GM18909 (cell line): Measurements from ENCODE around the gene SCYGR6.
"Not testable (repeated sequence)": the region's sequence is repeated elsewhere in the genome, so short reads cannot be mapped to it uniquely, and the experiment has no call there.

Source experiments
- ATAC-seq: cut with Tn5 transposase; IDR thresholded peaks from one replicate; pipeline ENCODE4 v1.9.1; 2021; ENCODE audit warnings: mild to moderate bottlenecking; ENCODE audit not compliant: unreplicated experiment, poor library complexity

The SCYGR6 gene, protein sequence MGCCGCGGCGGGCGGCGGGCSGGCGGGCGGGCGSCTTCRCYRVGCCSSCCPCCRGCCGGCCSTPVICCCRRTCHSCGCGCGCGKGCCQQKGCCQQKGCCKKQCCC

DNA sequence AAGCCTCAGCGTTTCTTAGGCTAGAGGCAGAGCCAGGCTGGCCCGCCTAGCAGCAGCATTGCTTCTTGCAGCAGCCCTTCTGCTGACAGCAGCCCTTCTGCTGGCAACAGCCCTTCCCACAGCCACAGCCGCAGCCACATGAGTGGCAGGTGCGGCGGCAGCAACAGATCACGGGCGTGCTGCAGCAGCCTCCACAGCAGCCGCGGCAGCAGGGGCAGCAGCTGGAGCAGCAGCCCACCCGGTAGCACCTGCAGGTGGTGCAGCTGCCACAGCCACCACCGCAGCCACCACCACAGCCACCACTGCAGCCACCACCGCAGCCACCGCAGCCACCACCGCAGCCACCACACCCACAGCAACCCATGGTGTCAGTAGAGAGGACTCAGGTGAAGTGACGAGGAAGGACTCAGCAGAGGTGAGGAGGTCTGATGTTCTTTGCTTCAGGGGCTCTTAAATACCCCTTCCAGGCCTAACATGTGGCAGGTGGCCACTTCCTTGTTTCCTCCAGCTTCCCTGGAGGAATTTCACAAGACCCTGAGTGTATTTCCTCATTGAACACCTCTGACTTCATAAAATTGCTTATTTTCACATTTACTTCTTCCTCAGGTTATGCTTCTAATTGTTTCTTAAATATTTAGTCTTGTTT, at the start of gene SCYGR6:
SCYGR6 (minus strand) TSS at position 364 of the 646 bp plus-strand sequence; CDS start at position 364, 0 bp downstream.
- no peak for ATAC-seq

DNA sequence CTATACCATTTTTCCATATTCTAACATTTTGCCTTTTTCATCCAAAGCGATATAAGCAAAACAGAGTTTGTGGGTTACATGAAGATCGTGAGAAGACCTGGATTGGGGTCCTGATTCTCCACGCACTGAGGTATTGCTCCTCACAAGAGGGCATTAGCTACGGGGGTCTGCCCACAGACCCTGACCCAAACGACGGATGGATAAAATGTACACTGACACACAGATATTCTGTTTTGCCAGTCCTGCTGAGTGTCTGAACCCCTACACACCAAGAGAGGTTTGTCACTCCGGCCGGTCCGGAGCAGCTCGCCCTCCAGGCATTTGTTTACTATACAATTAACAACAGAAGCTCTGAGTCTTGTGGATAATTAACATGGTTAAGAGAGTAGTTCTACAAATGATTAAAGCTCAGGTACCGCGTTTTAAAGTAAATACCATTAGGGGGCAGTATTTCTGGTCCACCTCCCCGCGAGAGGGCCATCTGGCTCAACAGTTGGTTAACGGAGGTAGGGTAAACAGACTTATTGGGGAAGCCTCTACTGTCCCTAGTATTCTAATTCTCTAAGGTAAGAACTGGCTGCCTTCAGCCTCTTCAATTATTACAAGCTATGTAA, 49.6 kb upstream of the SCYGR6 start:
- ATAC-seq, result no peak

DNA sequence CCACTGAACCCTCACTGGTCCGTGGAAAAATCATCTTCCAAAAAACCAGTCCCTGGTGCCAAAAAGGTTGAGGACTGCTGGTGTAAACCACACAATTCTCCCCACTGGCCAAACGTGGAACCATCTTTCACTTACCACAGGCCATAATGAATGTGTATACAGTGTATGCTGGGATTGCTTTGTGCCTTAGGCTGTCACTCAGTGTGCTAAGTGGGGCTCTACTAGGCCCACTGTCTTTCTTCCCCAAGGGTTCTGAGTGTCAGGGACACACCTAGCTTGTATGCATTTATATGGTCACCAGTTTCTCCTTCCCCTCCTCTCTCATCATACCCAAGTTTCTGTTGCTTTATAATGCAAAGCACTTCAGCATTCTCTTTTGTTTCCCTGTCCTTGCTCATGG, 48.4 kb upstream of the SCYGR6 start:
- ATAC-seq, result no peak

DNA sequence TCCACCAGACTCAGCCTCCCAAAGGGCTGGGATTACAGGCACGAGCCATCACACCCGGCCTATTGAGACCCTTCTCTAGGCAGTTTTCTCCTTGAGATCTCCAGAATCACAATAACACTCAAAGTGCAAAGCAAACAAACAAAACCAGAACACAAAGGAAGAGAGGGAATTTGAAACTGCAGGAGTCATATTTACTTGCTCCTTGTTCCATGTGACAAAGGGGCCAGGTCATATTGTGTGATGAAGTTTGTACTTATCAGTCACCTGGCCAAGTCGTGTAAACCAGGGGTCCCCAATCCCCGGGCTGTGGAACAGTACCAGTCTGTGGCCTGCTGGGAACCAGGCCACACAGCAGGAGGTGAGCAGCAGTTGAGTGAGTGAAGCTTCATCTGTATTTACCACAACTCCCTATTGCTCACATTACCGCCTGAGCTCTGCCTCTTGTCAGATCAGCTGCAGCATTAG, 47.7 kb upstream of the SCYGR6 start:
- no peak for ATAC-seq

DNA sequence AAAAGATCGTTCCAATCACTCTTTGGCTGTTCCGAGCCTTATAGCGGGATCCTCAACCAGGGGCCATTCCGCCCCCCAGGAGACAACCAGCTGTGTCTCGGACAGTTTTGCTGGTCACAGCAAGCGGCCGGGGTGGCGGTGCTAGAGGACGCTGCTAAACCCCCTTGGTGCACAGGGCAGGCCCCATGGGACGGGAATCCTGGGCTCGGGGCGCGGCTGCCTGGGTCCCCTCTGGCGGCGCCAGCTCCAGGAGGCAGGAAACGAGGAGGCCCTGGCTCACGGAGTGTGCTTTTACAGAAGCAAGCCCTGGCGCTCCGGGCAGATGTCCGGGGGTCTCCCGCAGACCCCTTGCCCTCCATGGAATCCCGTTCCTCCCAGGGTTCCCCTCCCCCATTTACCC, 43.3 kb upstream of the SCYGR6 start:
- no peak for ATAC-seq

DNA sequence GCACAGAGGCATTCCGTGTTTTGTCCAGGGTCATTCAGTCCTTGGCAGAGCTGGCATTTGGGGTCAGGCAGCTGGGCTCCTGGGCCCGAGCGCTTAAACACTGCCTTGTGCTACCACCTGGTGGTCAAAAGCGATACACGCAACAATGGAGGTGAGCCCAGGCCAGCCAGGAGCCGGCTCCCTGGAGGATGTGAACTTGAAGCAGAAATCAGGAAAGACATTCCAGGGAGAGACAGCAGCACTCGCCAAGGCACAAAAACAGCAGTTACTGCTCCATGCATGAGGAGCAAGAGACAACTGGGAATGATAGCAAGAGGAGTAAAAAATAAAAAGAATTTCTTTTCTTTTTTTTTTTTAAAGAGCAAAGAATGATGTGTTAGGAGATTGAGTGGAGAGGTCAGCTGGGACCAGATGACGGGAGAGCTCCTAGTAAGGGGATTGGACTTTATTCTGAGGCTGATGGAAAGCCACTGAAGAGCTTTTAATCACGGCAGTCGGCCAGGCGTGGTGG, 41.9 kb upstream of the SCYGR6 start:
- ATAC-seq, result peak; percentile 98

DNA sequence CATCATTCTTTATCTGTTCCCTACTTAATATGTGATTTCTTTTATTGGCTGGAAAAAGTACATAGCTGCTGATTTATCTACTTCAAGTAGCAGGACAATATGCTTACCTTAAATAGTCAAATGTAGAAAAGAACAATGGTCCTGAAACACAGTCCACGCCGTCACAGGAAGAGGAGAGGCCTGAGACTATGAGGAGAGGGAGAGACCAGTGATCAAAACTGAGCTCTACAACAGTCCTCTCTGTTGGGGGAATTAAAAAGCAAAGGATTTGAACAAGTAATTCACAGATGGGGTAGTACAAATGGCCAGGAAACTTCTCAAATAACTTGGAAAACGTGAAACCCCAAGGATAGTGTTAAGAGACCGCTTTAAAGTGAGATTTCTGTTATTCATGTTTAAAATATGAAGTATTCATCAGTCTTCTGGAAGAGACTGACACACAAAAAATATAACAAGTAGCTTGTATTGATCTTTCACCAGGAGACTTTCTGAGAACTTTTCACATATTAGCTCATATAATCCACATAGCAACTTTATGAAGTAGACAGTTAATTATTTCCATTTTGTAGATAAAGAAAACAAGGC, 41.3 kb upstream of the SCYGR6 start:
- ATAC-seq, result peak; percentile 16

DNA sequence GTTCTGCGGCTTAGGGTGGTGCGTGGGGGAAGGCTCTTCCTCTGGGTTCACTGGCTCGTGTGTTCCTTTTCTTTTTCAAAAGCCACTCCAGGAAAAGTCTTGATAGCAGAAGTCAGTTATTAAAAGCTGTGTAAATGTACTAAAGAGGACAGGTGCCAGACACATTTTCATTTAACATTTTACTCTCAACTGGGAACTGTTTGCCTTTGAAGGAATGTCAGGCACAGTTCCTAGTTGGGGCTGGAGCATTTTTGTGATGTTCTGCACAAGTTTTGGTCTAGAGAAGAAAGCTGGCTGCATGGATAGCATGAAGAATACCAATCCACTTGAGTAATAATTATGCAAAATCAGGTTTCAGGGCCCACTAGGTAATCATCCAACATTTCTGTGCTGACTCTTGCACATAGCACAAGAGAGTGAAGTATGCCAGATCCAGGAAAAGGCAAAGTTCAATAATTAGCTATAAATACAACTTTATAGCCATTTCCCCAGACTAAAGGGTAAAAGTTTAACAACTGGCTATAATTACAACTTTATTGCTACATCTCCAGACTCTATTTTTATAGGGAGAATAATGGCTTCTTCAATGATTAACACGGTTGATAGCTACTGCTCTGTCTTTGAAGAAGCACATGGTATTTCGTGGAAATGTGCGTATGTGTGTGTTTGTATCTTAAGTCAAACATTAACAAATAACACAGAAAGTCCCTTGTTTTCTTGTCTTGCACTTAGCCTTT, 37.4 kb upstream of the SCYGR6 start:
- no peak for ATAC-seq

DNA sequence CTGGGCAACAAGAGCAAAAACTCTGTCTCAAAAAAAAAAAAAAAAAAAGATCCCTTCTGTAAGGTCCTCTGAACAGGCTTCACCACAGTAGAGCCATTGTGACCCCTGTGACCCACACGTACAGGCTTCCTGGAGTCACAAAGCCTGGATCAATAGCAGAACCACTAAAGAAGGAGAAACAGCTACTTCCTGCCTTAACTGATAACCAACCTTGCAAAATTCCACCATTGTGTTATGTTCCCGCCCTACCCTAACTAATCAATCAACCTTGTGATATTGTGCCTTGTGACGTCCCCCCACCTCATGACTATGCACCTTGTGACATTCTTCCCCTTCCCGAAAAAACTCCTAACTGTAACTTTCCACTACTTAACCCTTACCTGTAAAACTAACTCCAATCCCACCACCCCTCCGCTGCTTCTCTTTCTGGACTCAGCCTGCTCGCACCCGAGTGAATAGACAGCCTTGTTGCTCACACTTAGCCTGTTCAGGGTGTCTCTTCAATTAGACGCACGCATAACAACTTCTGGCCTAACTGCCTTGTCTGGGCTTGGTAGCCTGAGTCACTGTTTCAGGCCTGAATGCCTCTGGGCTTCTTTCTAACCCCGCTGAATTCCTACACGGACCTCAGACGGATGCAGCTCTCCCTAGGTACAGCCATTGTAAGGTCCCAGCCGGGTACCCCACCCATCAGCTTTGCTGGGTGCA, 35.0 kb upstream of the SCYGR6 start:
- ATAC-seq, result no peak

DNA sequence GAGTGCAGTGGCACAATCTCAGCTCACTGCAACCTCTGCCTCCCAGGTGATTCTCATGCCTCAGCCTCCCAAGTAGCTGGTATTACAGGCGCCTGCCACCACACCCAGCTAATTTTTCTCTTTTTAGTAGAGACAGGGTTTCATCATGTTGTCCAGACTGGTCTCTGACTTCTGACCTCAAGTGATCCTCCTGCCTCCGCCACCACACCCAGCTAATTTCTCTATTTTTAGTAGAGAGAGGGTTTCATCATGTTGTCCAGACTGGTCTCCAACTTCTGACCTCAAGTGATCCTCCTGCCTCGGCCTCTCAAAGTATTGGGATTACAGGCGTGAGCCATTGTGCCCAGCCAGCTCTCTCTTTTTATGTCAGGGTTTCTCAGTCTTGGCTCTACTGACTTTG, 31.7 kb upstream of the SCYGR6 start:
- ATAC-seq, result not testable (repeated sequence)

DNA sequence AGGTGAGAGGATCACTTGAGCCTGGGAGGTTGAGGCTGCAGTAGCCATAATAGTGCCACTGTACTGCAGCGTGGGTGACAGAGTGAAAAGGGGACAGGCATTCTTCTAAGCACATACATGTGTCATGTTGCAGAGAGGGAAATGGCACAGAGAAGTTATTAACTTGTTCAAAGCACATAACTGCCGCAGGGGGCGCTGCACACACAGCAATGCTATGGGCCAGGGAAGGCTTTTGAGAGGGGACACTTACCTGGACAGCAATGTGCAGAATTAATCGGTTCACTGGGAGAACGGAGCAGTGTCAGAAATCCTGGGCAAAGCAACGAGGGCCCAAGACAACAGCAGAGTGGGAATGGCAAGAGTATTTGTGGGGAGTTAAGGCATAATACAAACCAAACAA, 23.5 kb upstream of the SCYGR6 start:
- no peak for ATAC-seq

DNA sequence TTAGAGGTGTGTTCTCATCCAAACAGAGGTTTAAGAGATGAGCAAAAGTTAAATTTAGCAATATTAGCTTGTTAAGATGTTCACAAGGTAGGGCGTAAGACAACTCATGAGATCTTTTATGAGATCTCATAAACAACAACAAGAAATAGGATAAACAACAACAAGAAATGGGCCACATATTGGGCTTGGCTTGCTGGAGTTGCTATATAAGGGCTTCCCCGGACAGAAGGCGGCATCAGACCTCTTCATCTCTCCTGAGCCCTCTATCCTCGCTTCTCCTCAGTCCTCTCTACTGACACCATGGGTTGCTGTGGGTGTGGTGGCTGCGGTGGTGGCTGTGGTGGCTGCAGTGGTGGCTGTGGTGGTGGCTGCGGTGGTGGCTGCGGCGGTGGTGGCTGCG, 21.0 kb upstream of the SCYGR6 start, which contains the start of gene SCYGR8:
SCYGR8 (plus strand) TSS at position 301 of the 400 bp plus-strand sequence; CDS start at position 301, 0 bp downstream.
- no peak for ATAC-seq

DNA sequence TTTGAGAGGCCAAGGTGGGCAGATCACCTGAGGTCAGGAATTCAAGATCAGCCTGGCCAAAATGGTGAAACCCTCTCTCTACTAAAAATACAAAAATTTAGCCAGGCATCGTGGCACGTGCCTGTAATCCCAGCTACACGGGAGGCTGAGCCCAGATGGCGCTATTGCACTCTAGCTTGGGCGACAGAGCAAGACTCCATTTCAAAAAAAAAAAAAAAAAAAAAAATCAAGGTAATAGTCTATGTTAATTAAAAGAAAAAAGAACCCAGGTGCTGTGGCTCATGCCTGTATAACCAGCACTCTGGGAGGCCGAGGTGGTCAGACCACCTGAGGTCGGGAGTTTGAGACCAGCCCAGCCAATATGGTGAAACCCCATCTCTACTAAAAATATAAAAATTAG, 16.1 kb upstream of the SCYGR6 start:
- not testable (repeated sequence) for ATAC-seq

DNA sequence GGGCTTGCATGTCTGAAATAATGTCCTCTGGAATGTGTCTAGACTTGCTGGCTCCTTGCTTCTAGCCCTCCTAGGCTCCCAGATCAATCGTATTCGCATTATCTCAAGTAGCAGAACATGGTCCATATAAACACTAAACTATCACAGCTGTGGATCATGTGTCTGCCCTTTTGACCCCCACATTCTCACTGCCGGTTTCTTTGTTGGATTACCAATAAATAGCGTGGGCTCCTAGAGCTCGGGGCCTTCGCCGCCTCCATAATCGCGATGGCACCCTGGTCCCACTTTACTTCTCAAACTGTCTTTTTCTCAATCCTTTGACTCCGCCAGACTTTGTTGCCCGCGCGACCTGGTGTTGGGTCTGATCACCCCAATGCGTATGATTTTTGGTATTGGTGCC, 14.8 kb upstream of the SCYGR6 start:
- no peak for ATAC-seq

DNA sequence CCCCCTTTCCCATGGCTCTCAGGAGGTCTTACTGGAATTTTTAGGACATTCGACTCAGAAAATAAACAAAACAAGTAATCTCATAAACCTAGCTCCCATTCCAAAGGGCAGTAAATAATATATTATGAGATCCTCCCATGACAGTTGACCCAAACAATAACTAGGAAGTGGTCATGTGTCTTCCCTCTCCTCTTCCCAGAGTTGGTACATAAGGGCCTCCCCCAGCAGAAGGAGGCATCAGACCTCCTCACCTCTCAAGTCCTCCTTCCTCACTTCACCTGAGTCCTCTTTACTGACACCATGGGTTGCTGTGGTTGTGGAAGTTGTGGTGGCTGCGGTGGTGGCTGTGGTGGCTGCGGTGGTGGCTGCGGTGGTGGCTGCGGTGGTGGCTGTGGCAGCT, 3.5 kb upstream of the SCYGR6 start, which contains the start of gene SCYGR7:
SCYGR7 (plus strand) TSS at position 301 of the 400 bp plus-strand sequence; CDS start at position 301, 0 bp downstream.
- ATAC-seq, result no peak

DNA sequence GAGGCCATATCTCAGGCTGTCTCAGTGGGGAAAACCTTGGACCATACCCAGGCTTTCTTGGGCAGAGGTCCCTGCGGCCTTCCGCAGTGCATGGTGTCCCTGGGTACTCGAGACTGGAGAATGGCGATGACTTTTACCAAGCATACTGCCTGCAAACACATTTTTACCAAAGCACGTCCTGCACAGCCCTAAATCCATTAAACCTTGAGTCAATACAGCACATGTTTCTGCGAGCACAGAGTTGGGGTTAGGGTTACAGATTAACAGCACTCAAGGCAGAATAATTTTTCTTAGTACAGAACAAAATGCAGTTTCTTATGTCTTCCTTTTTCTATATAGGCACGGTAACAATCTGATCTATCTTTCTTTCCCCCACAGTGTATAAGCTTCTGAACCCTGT, 1.7 kb downstream of the SCYGR6 start:
- ATAC-seq, result not testable (repeated sequence)

DNA sequence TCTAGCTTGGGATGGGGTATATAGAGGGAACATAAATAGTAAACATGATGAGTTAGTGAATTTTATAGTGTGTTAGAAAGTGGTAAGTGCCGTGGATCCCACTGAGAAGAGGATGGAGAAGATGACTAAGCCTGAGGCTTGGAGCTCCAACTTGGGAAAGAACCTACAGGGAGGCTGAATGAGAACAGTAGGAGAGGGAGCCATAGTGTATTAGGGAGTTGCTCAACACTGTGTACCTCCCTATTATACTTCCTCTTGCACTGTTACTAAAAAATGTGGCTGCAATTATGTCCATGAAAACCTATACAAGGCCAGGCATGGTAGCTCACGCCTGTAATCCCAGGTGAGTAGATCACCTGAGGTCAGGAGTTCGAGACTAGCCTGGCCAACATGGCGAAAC, 3.9 kb downstream of the SCYGR6 start:
- no peak for ATAC-seq

DNA sequence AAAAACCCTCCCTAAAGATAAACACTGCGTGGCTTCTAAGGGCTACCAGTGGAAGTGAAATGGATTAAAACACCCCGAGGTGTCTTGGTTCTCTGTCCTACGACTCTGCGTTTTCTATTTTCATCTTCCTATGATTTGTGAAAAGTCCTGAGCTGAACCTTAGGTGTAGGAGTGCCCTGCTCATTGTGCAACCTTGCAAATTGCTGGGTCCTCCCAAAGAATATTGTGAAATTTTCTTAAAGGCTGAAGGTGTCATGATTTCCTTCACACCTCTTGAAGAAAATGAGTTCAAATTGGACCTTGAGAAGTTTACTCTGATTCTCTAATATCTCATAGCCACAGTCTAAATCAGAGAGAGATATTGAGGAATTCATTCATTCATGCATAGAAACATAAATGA, 4.9 kb downstream of the SCYGR6 start:
- no peak for ATAC-seq

DNA sequence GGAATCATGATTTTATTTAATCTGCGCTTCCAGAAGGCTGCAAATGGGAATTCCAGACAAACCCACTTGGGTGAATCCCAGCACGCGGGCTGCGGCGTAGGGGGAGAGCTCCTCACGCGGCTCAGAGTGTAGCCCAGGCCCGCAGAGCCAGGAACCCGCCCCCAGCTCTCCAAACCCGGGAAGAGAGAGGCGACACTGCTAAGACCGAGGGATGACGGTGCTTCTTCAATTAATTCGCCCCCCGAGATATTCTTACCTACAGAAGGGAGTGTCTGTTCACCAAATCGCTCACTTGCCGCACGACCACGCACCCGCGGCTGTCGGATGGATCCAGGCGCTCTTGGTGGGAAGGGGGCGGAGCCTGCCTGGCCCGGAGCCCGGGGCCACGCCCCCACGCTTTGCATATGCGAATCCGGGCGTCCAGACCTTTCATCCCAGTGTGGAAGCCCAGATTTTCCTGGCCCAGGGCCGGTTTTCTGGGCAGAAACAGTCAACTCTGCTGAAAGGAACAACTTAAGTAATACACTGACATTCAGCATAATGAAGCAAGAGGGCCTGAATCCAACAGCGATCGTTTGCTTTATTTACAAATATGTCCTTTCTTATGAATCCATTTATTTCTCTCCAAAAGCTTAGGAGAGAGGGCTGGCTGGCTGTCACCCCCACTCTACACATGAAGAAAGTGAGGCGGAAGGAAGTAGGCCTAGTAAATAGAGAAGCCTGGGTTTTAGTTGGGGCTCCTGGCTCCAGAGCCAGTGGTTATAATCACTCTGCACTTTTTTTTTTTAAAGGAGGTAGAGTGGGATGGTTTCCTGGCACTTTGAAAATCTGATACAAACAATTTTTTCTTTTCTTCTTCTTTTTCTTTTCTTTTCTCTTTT, 6.6 kb downstream of the SCYGR6 start, which contains the start of gene SLC19A3:
SLC19A3 (minus strand) TSS at position 342 of the 881 bp plus-strand sequence. CDS start 15,710 bp downstream, outside the sequence.
- ATAC-seq, result no peak
